Activated CD8-positive, alpha-beta memory T cell treated with anti-CD3 and anti-CD28 coated beads, Interleukin-2, amount 50 U/mL, for 1 hour (primary cell): ENCODE results near the gene TUNAR.

Source experiments
- DNase-seq: peaks from one replicate; pipeline ENCODE4 v3.0.0-alpha.2; 2020; ENCODE audit errors: extremely low read depth

TUNAR gene

DNA sequence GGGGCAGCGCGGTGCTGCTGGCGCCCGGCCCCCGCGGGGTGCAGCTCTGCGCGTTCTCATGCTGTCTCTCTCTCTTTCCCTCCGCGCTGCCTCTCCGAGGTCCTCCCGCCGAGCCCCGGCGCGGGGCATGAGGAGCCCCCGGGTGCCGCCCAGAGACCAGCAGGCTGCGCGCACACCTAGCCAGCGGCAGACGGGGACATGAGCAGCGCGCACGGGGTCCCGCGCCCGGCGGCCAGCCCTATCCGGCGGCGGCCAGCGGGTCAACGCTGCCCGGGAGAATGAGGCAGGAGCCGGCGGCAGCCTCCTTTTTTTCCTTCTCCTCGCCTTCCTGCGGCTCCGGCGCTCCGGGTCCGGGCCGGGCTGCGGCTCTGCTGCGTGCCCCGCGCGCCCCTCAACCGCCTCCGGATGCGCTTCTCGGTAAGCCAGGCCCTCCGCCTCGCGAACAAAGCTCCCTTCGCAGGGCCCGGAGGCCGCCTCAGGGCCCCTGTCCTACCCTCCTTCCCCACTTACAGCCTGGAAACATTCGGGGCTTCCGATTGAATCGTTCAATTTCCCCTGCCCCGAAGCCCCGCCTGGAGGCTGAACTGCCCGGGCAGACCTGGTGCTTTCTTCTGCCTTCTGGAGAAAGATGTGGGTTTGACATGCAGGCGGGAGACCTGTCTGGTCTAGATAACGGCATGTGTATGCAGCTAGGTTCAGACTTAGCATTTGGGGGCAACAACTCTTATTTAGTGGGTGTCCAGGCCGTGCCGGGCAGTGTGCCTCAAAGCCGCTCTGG is at the start of gene TUNAR:
TSS of gene TUNAR (plus strand) at position 72 of the 778 bp plus-strand sequence.
- DNase-seq, result no peak

DNA sequence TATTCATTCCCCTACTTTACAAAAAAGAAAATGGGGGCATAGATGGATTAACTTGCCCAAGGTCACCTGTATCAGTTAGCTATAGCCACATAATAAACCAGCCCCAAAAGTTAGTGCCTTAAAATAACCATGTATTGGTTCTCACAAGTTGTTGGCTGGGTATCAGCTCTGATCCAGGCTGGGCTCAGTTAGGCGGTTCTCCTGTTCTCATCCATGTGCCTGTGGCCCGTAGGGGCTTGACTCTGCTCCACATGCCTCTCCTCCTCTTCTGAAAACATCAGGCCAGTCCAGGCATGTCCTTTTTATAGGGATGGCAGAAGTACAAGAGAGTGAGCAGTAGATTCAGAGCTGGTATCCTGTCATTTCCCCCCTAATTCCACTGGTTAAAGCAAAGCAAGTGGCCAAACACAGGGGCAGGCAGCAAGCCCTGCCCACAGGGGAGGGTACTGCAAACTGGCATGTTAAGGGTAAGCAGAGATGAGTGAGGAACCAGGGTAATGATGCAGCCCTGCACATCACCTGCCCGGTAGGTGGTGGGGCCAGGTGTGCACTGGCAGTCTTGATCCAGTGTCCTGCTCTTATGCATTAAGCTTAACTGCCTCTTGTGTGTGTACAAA is 47.9 kb upstream of the TUNAR start:
- no peak for DNase-seq

DNA sequence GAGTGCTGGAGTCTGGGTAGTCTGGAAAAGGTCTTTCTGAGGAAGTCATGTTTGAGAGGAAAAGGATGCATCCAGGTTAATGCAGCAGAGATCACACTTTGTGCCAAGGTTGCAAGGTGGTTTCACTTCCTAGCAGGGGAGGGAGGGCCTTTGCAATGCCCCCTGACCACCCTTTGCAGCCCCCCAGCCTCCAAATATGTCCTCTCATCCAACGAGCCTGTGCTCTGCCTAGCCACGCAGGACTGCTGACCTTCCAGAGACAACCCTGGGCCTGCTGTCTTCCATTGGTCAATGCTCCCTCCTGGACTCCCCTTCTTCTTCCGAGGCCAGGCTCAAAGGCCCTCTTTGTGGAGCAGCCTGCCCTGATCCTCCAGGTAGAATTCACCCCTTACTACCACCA is 47.3 kb upstream of the TUNAR start:
- no peak for DNase-seq

DNA sequence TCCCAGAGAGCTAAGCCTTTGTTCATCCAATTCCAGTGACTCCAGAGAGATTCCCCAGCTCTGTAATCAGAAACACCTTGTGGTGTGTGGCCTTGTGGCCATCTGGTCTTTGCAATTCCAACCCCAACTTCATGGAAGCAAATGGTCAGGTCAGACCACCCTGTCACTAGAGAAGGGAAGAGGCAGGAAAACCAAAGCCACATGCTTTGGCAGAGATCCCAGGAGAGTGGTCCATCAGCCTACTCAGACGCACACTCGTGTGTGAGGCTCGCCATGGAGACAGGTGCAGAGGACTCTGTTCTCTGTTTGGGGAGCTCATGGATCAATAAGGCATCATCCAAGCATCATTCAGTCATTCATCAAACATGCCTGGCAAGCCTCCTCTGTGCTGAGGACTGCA is 46.2 kb upstream of the TUNAR start:
- no peak for DNase-seq

DNA sequence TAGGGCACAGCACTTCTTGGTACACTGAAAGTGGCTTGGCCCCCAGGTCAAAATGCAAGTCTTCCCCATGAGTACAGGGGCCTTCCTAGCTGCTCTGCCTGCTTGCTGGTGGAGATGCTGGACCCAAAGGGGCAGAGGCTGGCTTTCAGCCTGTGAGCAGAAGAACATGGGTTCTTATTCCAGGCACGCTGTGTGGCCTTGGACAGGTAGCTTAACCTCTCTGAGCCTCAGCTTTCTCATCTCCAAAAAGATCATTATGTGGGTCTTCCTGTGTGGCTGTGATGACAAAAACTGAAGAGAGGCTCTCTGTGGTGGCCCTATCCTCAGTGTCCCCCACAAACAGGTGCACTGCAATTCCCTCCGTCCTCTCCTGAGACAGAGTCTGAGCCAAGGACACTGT is 45.6 kb upstream of the TUNAR start:
- no peak for DNase-seq

DNA sequence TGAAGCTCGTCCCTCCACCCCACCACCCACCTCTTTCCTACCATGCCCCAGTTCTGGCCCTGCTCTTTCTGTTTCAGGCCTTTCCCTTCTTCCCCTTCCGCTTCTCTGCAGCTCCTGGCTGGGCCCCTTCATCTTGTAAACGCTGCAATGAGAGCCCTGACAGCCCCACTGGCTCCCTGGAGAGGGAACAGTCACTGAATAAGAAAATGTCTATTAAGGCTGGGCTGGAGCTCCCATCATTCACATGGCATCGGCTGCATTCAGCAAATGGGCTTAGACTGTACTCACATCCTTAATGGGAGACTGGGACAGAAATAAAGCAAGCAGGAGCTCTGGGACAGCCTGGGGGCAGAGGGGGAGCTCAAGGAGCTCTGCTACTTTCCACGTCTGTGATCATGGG is 45.2 kb upstream of the TUNAR start:
- no peak for DNase-seq

DNA sequence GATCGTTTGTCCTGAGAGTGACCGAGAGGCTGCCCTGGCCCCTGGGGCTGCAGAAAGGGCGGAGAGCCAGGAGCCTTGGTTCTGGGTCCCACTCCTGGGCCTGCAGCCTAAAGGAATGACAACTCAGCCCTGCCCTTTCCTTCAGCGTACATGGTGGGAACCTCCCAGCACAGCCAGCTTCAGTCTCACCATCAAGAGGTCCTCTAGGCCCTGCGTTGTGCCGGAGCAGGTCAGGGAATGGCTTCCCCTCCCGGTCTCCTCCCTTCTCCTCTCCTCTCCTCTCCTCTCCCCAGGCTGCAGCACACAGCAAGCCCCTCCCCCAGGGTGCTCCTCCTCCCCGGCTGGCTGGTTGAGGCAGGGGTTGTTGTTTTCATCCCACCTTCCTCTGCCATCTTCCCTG is 44.6 kb upstream of the TUNAR start:
- no peak for DNase-seq

DNA sequence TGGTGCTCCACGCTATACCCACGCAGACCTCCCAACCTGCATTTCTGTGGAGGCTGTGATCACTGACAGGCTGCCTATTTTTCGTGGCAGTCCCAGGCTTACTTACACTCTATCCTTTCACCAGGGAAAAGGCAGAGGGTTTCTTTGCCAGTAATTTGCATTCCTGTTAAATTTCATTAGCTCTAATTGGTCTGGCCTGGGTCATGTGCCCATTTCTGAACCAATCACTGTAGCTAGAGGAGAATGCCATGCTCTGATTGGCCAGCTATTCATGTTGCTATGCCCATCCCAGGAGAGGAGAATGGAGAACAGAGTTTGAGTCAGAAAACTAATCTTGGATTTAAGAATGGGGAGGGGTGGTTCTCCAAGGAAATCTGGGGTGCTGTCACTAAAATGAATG is 43.2 kb upstream of the TUNAR start:
- DNase-seq, result no peak

DNA sequence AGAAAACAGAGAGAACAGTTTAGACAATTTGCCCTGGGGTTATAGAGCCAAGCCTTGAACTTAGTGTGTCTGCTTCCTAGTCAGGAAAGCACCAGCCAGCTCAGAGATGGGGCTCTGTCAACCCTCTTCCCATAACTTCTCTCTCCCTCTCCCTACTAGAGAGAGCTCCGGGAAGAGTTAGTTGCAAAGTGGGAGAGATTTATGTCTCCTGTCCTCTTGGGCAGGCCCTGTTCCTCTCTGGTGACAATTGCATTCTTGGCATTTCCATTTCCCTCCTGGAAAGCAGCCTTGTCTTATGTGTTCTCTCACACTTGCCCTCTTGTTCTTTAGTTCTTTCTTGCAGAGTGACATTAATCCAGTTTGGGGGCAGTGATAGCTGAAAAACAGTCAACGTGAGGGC is 42.1 kb upstream of the TUNAR start:
- no peak for DNase-seq

DNA sequence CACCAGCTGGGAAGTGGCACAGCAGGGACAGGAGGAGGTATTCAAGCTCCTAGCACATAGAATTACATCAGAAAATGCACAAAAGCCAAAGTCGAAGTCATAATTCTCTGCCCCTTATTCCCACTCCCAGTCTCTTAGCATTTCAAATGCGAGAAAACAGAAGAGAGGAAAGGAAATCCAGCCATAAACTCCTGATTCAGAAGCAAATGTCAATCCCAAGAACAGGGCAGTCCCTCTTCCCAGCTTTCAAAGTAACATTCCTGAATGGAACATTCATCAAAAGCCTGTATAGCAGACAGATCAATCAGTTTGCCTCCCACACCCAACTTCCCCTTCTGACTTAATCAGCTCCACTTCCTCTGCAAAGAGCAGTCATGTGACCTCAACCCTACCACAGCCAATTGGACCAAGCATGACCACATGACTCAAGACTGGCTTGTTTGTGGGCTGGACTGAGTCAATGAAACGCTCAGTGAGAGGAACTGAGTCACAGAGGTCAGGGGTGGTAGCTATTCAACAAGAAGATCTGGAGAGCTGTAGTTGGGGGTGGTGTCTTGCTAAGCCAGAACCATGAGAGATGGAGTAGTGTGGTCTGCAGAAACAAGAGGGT is 41.4 kb upstream of the TUNAR start:
- no peak for DNase-seq

DNA sequence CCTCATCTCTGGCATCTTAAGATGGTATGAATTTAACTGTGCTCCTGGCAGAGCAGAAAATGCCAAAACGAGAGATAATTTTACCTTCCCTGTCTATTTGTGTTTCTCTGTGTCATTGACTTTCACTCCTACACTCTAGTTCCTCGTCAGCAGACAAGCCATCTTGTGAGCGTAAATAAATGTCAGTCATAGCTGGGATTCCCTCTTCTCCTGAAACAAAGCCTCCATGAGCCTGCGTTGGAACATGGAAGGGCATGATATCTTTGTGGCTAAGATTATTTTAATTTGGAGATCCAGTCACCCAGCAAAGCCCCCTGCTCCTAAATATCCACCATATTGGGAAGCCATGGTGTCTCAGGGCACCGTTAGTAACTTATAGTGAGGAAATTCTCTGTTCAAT is 37.8 kb upstream of the TUNAR start:
- DNase-seq, result no peak

DNA sequence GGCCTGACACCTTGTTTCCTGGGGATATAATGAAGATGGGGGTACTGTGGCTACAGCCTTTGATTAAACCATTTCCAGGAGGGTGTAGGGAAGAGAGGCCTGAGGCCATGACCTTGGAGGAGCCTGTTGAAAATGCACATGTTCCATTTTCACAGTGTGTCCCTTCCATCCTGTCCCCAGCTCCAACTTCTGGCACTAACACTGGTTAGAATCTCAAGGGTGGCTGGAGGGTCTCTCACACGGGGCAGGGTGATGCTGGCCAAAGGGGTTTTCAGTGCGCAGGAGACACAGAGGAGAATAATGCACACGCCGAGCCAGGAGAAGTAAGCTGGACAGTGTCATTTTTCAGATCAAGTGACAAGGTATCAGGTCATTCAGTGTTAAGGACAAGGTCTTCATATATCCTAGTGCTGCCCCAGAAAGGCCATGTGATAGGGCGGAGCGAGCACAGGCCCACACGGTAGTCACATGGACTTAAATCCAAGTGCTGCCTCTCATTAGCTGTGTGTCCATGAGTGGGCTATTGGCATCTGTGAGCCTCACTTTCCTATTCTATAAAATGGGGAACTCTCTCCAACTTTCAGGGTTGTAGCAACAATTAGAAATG is 36.4 kb upstream of the TUNAR start:
- no peak for DNase-seq

DNA sequence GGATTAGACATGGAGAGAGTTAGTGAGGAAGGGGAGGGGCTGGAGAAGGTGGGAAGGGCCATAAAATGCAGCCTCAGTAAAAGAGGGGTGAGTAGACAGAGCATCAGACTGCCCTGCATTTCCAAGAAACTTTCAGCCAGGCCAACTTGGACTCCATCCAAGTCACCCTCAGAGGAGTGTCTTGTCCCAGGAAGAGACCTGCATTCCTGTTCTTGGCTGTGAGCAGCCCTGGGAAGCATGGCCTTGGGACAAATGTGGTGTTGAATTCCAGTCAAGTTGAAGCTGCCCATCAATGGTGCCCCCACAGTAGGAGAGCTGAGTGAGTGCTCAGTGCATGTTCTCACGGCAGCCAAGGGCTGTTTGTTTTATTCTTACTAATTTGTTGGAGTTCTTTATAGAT is 35.0 kb upstream of the TUNAR start:
- DNase-seq, result no peak

DNA sequence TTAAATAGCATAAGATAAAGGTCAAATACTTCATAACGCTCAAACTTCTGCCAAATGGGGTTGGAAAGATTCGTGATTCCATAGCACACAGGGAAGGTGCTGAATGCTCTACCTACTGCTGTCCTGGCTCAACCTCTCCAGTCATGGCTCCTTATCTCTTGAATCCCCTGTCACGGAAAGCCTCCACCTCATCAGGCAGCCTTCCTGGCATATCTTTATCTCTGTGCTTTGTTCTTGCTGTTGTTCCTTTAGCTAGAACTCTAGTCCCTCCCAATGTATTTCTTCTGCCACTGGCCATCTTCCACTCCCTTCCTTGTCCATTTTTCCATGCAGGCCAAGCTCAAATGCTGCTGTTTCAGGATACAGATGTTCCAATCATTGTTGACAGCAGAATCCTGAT is 26.9 kb upstream of the TUNAR start:
- DNase-seq, result no peak

DNA sequence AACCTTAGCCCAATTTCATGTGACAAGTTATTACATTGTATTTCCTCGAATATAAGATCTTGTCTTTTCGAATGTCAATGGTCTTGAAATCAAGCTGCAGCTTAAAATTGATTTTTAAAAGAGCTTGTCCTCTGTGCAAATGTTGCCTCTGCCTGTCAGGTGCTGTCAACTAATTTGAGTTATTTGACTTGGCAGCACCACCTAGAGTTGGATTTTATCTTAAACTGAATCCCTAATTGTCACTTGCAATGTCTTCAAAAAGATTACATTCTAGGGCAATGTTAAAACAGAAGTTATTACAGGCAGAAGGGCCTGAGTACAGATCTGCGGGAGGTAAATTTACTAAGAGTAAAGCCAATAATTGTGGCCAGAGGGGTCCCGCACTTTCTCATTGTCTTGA is 26.2 kb upstream of the TUNAR start:
- DNase-seq, result no peak

DNA sequence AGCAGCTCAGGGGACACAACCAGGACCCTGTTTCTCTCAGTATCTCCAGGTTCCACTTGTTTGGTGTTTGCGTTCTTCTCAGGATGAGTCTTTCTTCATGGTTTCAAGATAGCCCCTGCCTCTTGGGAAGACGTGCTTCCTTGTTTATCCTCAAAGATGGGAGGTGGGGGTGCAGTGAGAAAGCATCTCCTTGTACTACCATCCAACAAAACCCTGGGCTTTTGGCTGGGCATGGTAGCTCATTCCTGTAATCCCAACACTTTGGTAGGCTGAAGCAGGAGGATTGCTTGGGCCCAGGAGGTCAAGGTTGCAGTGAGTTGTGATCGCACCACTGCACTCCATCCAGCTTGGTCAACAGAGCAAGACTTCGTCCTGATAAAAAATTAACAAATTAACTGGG is 21.0 kb upstream of the TUNAR start:
- no peak for DNase-seq

DNA sequence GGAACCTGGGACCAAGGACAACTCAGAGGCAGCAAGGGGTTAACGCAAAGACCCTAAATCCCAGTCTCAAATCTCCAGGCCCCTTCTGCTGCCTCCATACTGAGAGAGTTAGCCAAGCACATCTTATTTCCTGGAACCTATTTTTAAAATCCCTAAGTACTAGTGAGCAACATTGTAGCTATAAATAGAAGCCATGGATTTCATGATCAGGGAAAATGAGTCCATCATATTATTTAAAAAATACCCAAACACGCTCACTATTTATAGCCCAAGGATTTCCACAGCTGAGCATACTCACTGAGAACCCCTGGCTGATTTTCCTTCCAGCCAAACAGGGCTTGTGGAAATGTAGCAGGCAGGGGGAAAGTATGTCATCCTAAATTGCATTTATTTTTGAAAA is 19.4 kb upstream of the TUNAR start:
- no peak for DNase-seq

DNA sequence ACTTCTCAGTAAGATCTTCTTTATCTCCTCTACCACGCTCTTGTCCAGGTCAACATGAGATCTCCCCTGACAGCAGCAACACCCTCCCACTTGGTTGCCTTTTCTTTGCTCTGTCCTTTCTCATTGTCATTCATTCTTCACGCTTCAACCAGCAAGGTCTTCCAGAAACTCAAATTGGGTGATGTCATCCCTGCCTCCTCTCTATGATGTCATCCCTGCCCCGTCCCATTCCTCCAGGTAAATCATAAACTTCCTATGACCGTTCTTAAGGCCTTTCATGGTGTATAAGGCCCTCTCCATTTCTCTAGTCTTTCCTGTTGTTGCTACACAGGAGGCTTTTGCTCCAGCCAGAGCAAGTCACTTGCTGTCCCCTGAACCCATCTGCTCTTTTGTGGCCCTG is 17.7 kb upstream of the TUNAR start:
- DNase-seq, result no peak

DNA sequence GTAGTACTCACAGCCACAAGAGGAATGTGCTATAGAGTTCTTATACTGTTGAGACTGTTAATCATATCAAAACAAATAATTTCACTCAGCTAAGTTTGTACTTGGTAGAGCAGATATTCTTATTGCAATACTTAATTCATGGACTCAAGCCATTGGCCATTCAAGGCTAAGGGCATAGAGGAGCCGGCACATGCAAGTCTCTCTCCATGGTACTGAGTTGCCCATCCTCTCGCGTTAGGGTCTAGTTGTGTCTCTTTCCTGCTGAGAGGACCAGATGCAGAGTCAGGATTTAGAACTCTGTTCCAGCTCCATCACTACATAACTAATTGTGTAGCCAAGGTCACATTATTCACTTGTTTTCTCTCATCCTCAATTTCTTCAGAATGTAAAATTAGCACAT is 14.4 kb upstream of the TUNAR start:
- DNase-seq, result no peak

DNA sequence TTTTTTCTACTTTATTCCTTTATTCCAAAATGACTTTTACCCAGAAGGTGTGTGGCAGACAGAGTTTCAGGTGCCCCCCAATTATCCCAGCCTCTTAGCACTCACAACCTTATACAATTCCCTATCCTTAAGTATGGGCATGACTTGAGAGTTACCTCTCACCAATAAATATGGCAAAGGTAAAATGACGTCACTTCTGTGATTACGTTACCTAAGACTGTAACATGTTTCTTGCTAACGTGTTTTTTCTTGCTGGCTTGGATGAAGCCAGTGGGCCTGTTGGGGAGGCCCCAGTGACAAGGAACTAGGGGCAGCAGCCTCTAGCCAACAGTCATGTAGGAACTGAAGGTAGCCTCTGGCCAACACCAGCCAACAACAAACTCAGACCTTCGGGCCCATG is 13.3 kb upstream of the TUNAR start:
- no peak for DNase-seq

DNA sequence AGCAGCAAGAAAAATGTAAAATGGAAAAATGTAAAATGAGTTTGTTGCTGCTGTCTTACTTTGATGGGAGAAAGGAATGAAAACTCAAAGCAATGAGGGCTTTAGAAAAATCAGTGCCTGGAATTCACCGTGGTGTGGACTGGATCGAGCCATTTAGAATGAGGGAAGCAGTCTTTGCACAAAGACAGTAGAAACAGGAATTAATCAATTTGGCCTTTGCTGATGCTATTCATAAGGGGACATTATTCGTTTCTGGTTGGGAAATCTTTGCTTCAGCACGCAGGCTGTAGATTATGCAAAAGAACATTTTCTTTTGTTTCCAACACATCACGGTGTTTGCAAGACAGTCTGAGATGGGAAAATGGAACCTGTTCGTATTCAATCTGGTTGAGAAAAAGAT is 6.9 kb upstream of the TUNAR start:
- no peak for DNase-seq

DNA sequence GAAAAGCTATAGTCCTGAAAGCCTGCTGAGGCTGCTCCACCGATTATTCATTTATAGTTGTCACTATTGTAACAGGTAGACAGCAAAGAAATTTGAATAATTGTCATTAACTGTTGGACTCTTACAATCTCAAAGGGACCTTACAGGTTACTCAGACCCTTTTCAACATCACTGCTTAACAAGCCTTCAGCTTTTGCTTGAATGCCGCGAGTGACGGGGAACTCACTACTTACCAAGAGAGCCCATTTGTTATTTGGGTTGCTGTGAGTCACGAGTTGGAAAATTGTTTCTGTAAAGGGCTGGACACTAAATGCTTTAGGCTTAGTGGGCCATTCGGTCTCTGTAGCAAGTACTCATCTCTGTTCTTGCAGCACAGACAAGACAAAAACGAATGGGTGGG is 5.9 kb upstream of the TUNAR start:
- DNase-seq, result no peak

DNA sequence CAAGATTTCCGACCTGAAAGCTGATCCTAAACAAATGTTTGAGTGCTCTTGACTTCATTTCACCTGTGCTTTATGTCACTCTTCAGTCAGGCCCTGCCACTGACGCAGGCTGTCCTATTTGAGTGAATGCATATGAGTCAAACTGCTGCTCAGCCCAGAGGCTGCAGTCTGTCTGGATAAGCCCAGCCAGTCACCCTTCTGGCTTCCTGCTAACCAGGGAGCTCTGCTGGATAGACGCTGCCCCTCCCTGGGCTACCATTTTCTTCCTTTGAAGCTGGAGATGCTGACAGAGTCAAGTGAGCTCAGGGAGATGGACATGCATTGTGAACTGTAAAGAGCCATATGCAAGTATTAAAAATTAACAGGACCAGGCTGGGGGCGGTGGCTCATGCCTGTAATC is 5.1 kb upstream of the TUNAR start:
- DNase-seq, result no peak
